IMR-90 (cell line): ENCODE data around the gene MYH9. TPM values are rescaled to one million over a fixed set of nuclear protein-coding genes. Genes with fewer than 3 reads are reported as not detected.

ENCODE experiments used
- ATAC-seq: fragments of 200-7000 bp; cut with Tn5 transposase; 2 replicates; pipeline ENCODE4 v1.9.1; 2020; ENCODE audit warnings: low read depth, mild to moderate bottlenecking, moderate library complexity
- BruUV-seq: library from RNA; stranded (reverse); fragments of 400-500 nt; replicated peaks from 2 replicates; lab custom pipeline; 2021; lab: Mats Ljungman, UMichigan
- CTCF ChIA-PET: fragments of 300-600 bp; formaldehyde crosslinking; extraction: SDS; loops from one replicate; lab custom pipeline; 2021; ENCODE audit warnings: antibody characterized with exemption; lab: Yijun Ruan, JAX
- POLR2A ChIA-PET: fragments of 300-600 bp; sonication (Branson Sonifier 250); formaldehyde crosslinking; loops from one replicate; lab custom pipeline; 2022; ENCODE audit warnings: antibody characterized with exemption; ENCODE audit not compliant: unreplicated experiment; lab: Charles Lee
- DNase-seq: peaks from one replicate; pipeline ENCODE4 v3.0.0; 2013
- H2AFZ ChIP-seq: replicated peaks from 2 replicates; pipeline ENCODE3; 2013; ENCODE audit warnings: low read length, mild to moderate bottlenecking; ENCODE audit not compliant: poor library complexity
- H2AK5ac ChIP-seq: 2 replicates; pipeline ENCODE4 v1.6.1; 2013; ENCODE audit warnings: low read depth, low read length, inconsistent platforms
- H2AK9ac ChIP-seq: replicated peaks from 2 replicates; pipeline ENCODE3; 2013; ENCODE audit warnings: mild to moderate bottlenecking, low read depth, low read length, moderate library complexity; ENCODE audit not compliant: poor library complexity
- H2BK120ac ChIP-seq: 2 replicates; pipeline ENCODE4 v1.6.1; 2013; ENCODE audit warnings: low read depth, low read length, inconsistent platforms
- H2BK15ac ChIP-seq: 3 replicates; pipeline ENCODE4 v1.6.1; 2013; ENCODE audit warnings: low read depth, low read length, inconsistent platforms
- H2BK20ac ChIP-seq: 2 replicates; pipeline ENCODE4 v1.6.1; 2013; ENCODE audit warnings: low read depth, mild to moderate bottlenecking, inconsistent platforms, low read length, moderate library complexity
- H2BK5ac ChIP-seq: 2 replicates; pipeline ENCODE4 v1.6.1; 2013; ENCODE audit warnings: mild to moderate bottlenecking, low read depth, low read length, inconsistent platforms; ENCODE audit not compliant: poor library complexity, severe bottlenecking
- H3K14ac ChIP-seq: replicated peaks from 2 replicates; pipeline ENCODE4 v1.6.1; 2013; ENCODE audit warnings: low read depth, low read length, inconsistent platforms
- H3K18ac ChIP-seq: 2 replicates; pipeline ENCODE4 v1.6.1; 2013; ENCODE audit warnings: low read depth, low read length, control low read depth
- H3K23ac ChIP-seq: 2 replicates; pipeline ENCODE4 v1.6.1; 2013; ENCODE audit warnings: low read depth, low read length, inconsistent platforms
- H3K27ac ChIP-seq: 2 replicates; pipeline ENCODE4 v1.5.1; 2013; ENCODE audit warnings: mild to moderate bottlenecking, control low read depth, low read length; ENCODE audit not compliant: insufficient read depth
- H3K27me3 ChIP-seq: 2 replicates; pipeline ENCODE4 v1.6.1; 2013; ENCODE audit warnings: low read length; ENCODE audit not compliant: control insufficient read depth, insufficient read depth
- H3K36me3 ChIP-seq: 2 replicates; pipeline ENCODE4 v1.6.1; 2013; ENCODE audit warnings: low read length, mixed read lengths; ENCODE audit not compliant: control insufficient read depth, insufficient read depth
- H3K4ac ChIP-seq: 2 replicates; pipeline ENCODE4 v1.6.1; 2013; ENCODE audit warnings: low read depth, low read length, inconsistent platforms
- H3K4me1 ChIP-seq: 2 replicates; pipeline ENCODE4 v1.6.1; 2013; ENCODE audit warnings: low read length, mixed read lengths; ENCODE audit not compliant: control insufficient read depth, insufficient read depth
- H3K4me2 ChIP-seq: 2 replicates; pipeline ENCODE4 v1.6.1; 2013; ENCODE audit warnings: low read depth, mild to moderate bottlenecking, control low read depth, low read length, moderate library complexity
- H3K4me3 ChIP-seq: 2 replicates; pipeline ENCODE4 v1.5.1; 2013; ENCODE audit warnings: low read depth, mild to moderate bottlenecking, control low read depth, low read length, moderate library complexity; ENCODE audit not compliant: insufficient read depth
- H3K56ac ChIP-seq: 2 replicates; pipeline ENCODE4 v1.6.1; 2013; ENCODE audit warnings: low read length, inconsistent platforms; ENCODE audit not compliant: insufficient read depth; ENCODE audit errors: extremely low read depth
- H3K79me1 ChIP-seq, 2 experiments: 2 replicates each; pipeline ENCODE4 v1.6.1; 2013; ENCODE audit warnings: low read length in 2 of 2, inconsistent platforms in 1 of 2, low read depth in 1 of 2
- H3K9ac ChIP-seq: 2 replicates; pipeline ENCODE4 v1.6.1; 2013; ENCODE audit warnings: low read depth, low read length, control low read depth
- H3K9me1 ChIP-seq: 2 replicates; pipeline ENCODE4 v1.6.1; 2013; ENCODE audit warnings: low read length, inconsistent platforms; ENCODE audit not compliant: insufficient read depth
- H3K9me3 ChIP-seq: 2 replicates; pipeline ENCODE4 v1.6.1; 2013; ENCODE audit warnings: low read length; ENCODE audit not compliant: control insufficient read depth, insufficient read depth
- H4K20me1 ChIP-seq: 2 replicates; pipeline ENCODE4 v1.6.1; 2013; ENCODE audit warnings: low read length, inconsistent platforms; ENCODE audit not compliant: insufficient read depth
- H4K5ac ChIP-seq: 2 replicates; pipeline ENCODE4 v1.6.1; 2013; ENCODE audit warnings: mild to moderate bottlenecking, low read depth, low read length, control low read depth
- H4K8ac ChIP-seq, 2 experiments: 2 replicates each; pipeline ENCODE4 v1.6.1; 2013; ENCODE audit warnings: low read depth in 2 of 2, low read length in 2 of 2, control low read depth in 1 of 2, inconsistent platforms in 1 of 2
- H4K91ac ChIP-seq: 2 replicates; pipeline ENCODE4 v1.6.1; 2013; ENCODE audit warnings: low read depth, low read length, inconsistent platforms; ENCODE audit not compliant: insufficient read depth
- BHLHE40 ChIP-seq: fragments of 150-350 bp; IDR thresholded peaks from 2 replicates; pipeline ENCODE4 v1.6.1; 2016; ENCODE audit warnings: mild to moderate bottlenecking, low read depth, low read length
- CEBPB ChIP-seq: IDR thresholded peaks from 2 replicates; pipeline ENCODE4 v1.6.1; 2012; ENCODE audit warnings: low read depth, low read length, improper control_type of control experiment
- CTCF ChIP-seq: conservative IDR thresholded peaks from 2 replicates; pipeline ENCODE4 v1.5.1; 2012; ENCODE audit warnings: mild to moderate bottlenecking, low read depth, low read length, improper control_type of control experiment
- ELK1 ChIP-seq: fragments of 150-350 bp; IDR thresholded peaks from 2 replicates; pipeline ENCODE4 v1.6.1; 2016; ENCODE audit warnings: low read depth, mild to moderate bottlenecking, low read length, moderate library complexity, borderline replicate concordance
- FOS ChIP-seq: fragments of 150-350 bp; IDR thresholded peaks from 2 replicates; pipeline ENCODE4 v1.6.1; 2016; ENCODE audit warnings: low read depth, low read length
- MAFK ChIP-seq: IDR thresholded peaks from 2 replicates; pipeline ENCODE4 v1.6.1; 2012; ENCODE audit warnings: low read depth, low read length, improper control_type of control experiment
- MAZ ChIP-seq: IDR thresholded peaks from 2 replicates; pipeline ENCODE4 v1.6.1; 2012; ENCODE audit warnings: low read depth, mild to moderate bottlenecking, low read length, improper control_type of control experiment, moderate library complexity, borderline replicate concordance
- MXI1 ChIP-seq: IDR thresholded peaks from 2 replicates; pipeline ENCODE4 v1.6.1; 2012; ENCODE audit warnings: low read depth, mild to moderate bottlenecking, low read length, moderate library complexity, borderline replicate concordance
- NFE2L2 ChIP-seq: fragments of 150-350 bp; IDR thresholded peaks from 2 replicates; pipeline ENCODE4 v1.6.1; 2016; ENCODE audit warnings: low read depth, mild to moderate bottlenecking, low read length
- POLR2A ChIP-seq: IDR thresholded peaks from 2 replicates; pipeline ENCODE4 v1.6.1; 2012; ENCODE audit warnings: mild to moderate bottlenecking, low read depth, low read length
- RAD21 ChIP-seq: IDR thresholded peaks from 2 replicates; pipeline ENCODE4 v1.6.1; 2012; ENCODE audit warnings: low read length, improper control_type of control experiment
- RFX5 ChIP-seq: IDR thresholded peaks from 2 replicates; pipeline ENCODE4 v1.8.0; 2012; ENCODE audit warnings: low read depth, mild to moderate bottlenecking, low read length, moderate library complexity
- SMC3 ChIP-seq: fragments of 150-350 bp; IDR thresholded peaks from 2 replicates; pipeline ENCODE4 v1.6.1; 2016; ENCODE audit warnings: low read depth, mild to moderate bottlenecking, antibody characterized with exemption, low read length, moderate library complexity
- WGBS, 2 experiments: methylation state at CpG; one replicate each; pipeline versions ENCODE4 v1.1.5 to v1.1.7; 2013; ENCODE audit warnings: missing lambda C conversion rate in 2 of 2; ENCODE audit not compliant: insufficient read length in 1 of 2; ENCODE audit errors: extremely low coverage in 2 of 2; 5-methylcytosine and 5-hydroxymethylcytosine counted together
- dilution Hi-C: fragments of 300-500 bp; cut with HindIII; formaldehyde crosslinking; loops from one replicate; pipeline ENCODE4 v1.14.3; 2018; ENCODE audit warnings: low sequenced_read_pairs; ENCODE audit not compliant: unreplicated experiment
- in situ Hi-C: fragments of 300-500 bp; cut with MboI; formaldehyde crosslinking; loops from 3 replicates; pipeline ENCODE4 v1.14.3; 2019; ENCODE audit warnings: low sequenced_read_pairs, inconsistent platforms, mixed read lengths
- intact Hi-C: fragments of 100-400 bp; cut with micrococcal nuclease; formaldehyde crosslinking; loops from 2 replicates; pipeline ENCODE4 v1.10.0; 2022
- polyA plus RNA-seq, 3 experiments: library from polyadenylated mRNA; depleted of rRNA; stranded (reverse); fragments of >200 nt; gene quantifications; 2 replicates each; pipeline ENCODE4 v1.2.3, GENCODE V29; 2012; ENCODE audit warnings: low replicate concordance in 1 of 3
- total RNA-seq: library from RNA; depleted of rRNA; stranded (reverse); fragments of >200 nt; gene quantifications from 2 replicates; pipeline ENCODE4 v1.2.3, GENCODE V29; 2012

MYH9 gene
- total and polyA plus RNA-seq, 2 of the 4 experiments (the other 2 are of a cell fraction) = 475 to 554 TPM

GRCh38 chr22:36238373-36239149 is 149.2 kb downstream of the MYH9 start:
- Histone ChIP-seq H3K9ac (peak overlapping the region; percentile 86), H2AFZ (peak overlapping the region; percentile 92), H2BK120ac (peak overlapping the region; percentile 70), H3K9me1 (peaks cover 12% of the 10 kb centered on the region), H3K18ac (peak overlapping the region; percentile 87), H2BK15ac (peak overlapping the region; percentile 92; the same call in 1 of the 3 replicates), H3K14ac (peak overlapping the region; percentile 99), H3K27me3 (no peaks in the 10 kb centered on the region), H3K4me2 (peak overlapping the region; percentile 95), H3K79me1 (peaks cover 4 to 42% of the 10 kb centered on the region in 2 experiments), H2AK9ac (peak overlapping the region; percentile 96), H3K23ac (peak overlapping the region; percentile 93), H2BK5ac (peak overlapping the region; percentile 91), H2AK5ac (peak overlapping the region; percentile 67), H3K27ac (peak overlapping the region; percentile 73), H3K9me3 (no peaks in the 10 kb centered on the region), H2BK20ac (peak overlapping the region; percentile 38; the same call in 1 of the 2 replicates), H3K4ac (peak overlapping the region; percentile 92), H3K4me3 (peak overlapping the region; percentile 65), H4K8ac (peak overlapping the region; percentile 8 to 95; a peak in 3 of 4 replicates), H4K91ac (peak overlapping the region; percentile 77), H3K56ac (peak overlapping the region; percentile 92), H4K5ac (peak overlapping the region; percentile 56; the same call in 1 of the 2 replicates), H4K20me1 (0 out of 2 replicates have a peak, but pooled peaks cover 6% of the 10 kb centered on the region), H3K4me1 (peaks cover 19% of the 10 kb centered on the region), H3K36me3 (peaks cover 3% of the 10 kb centered on the region; the same call in 1 of the 2 replicates)
- dilution Hi-C loops (no loop called here), intact Hi-C loops (loop anchor here (2.0 to 5.0 kb wide), 2 partner anchors 39 to 42 kb away; no protein-coding TSS in a partner anchor), in situ Hi-C loops (no loop called here)
- 20% methylated on average over 1 of the region's 5 CpGs; no CpG with 5 or more reads in 1 of the 2 experiments for WGBS, 2 experiments
- ChIA-PET POLR2A (interaction anchor here (1.3 kb wide), 1 partner anchor 244 kb away, joined by 5 read pairs; the partner anchor contains the start of gene TXN2), CTCF (interaction anchor here (0.6 to 3.0 kb wide), 7 partner anchors 11 to 43 kb away, joined by 3 to 8 read pairs (median 3); partner anchors contain the start of gene APOL4)
- peak; percentile 3; the same call in 1 of the 2 replicates for ATAC-seq
- BruUV-seq = no TSS peak
- no peak for DNase-seq
- TF ChIP-seq NFE2L2 (no peak), MXI1 (no peak), POLR2A (no peak), BHLHE40 (no peak), CTCF (no peak), MAFK (no peak), RAD21 (no peak), SMC3 (no peak), RFX5 (no peak), CEBPB (no peak), FOS (no peak), MAZ (no peak), ELK1 (no peak)
